Measurements from ENCODE around the gene NFIB. TPM values are rescaled to one million over a fixed set of nuclear protein-coding genes. Genes with fewer than 3 reads are reported as not detected.

The NFIB gene
- total and polyA plus RNA-seq, 2 donors (not counting 3 experiments of a cell fraction or from before 2014, with no cell fraction given), result 26.4 to 174 TPM

GRCh38 chr9:14272927-14273528, 40.9 kb downstream of the NFIB start:
- no peak for TF ChIP-seq JUN (IDR thresholded peaks at IDR 0.05; ENCODE audit: borderline replicate concordance, insufficient read depth, insufficient read length, low read depth)
- dilution Hi-C loops (cut with MboI; ENCODE audit: extremely low pct_ligation_motif_present, low sequenced_read_pairs), result no loop called here
- peaks cover 2 to 5% of the 10 kb centered on the region in 2 experiments for H3K36me3 ChIP-seq (ENCODE audit: control insufficient read depth in 2 of 2, extremely low read depth in 1 of 2, insufficient read depth in 2 of 2, low read length in 2 of 2)
- peak overlapping the region; percentile 64 for H3K9ac ChIP-seq (replicated peaks; ENCODE audit: extremely low read depth, insufficient read depth, low read length)
- H3K4me1 ChIP-seq (ENCODE audit: control insufficient read depth, extremely low read depth, insufficient read depth, low read length), result peaks cover 79% of the 10 kb centered on the region
- no TSS peak for BruUV-seq (replicated peaks)
- H4K20me1 ChIP-seq (replicated peaks; ENCODE audit: control insufficient read depth, extremely low read depth, insufficient read depth, low read length), result no peaks in the 10 kb centered on the region
- H3K4me3 ChIP-seq (replicated peaks in 1 of 3; ENCODE audit: insufficient read depth in 1 of 3, low read depth in 1 of 3, low read length in 3 of 3), result peak overlapping the region in 2 of 3 experiments; percentile 4 to 37
- no peak for FAIRE-seq
- H3K79me2 ChIP-seq (ENCODE audit: control insufficient read depth, insufficient read depth, low read length), result peaks cover 90% of the 10 kb centered on the region
- H2AFZ ChIP-seq (ENCODE audit: low read depth, low read length), result no peak overlapping the region
- H3K27me3 ChIP-seq (ENCODE audit: control insufficient read depth in 2 of 2, insufficient read depth in 2 of 2, low read length in 2 of 2), result no peaks in the 10 kb centered on the region
- POLR2A ChIA-PET, result no interaction called here
- intact Hi-C loops (cut with micrococcal nuclease), result loop anchor here (1.0 to 5.0 kb wide), 5 partner anchors 41 to 176 kb away; partner anchors contain the start of gene NFIB
- H3K27ac ChIP-seq (ENCODE audit: insufficient read depth, low read depth, low read length), result peak overlapping the region; percentile 82
- no peaks in the 10 kb centered on the region for H3K9me1 ChIP-seq (replicated peaks; ENCODE audit: control insufficient read depth, extremely low read depth, insufficient read depth, low read length)
- CTCF ChIA-PET, result interaction anchor here (0.8 to 1.9 kb wide), 6 partner anchors 11 to 81 kb away, joined by 3 to 5 read pairs (median 4); no protein-coding TSS in a partner anchor
- DNase-seq (ENCODE audit: low read depth, low spot score), result peak; percentile 52
- peak overlapping the region; percentile 59 for H3K4me2 ChIP-seq (ENCODE audit: insufficient read depth, low read length)
- no peaks in the 10 kb centered on the region for H3K9me3 ChIP-seq (replicated peaks; ENCODE audit: control insufficient read depth, insufficient read depth, low read length)

GRCh38 chr9:14271093-14271673, 42.8 kb downstream of the NFIB start:
- Histone ChIP-seq H3K79me2 (ENCODE audit: control insufficient read depth, insufficient read depth, low read length) (peaks cover 86% of the 10 kb centered on the region), H3K36me3 (ENCODE audit: control insufficient read depth in 2 of 2, extremely low read depth in 1 of 2, insufficient read depth in 2 of 2, low read length in 2 of 2) (peaks cover 0 to 5% of the 10 kb centered on the region in 2 experiments), H3K27ac (ENCODE audit: insufficient read depth, low read depth, low read length) (peak overlapping the region; percentile 46), H3K9ac (replicated peaks; ENCODE audit: extremely low read depth, insufficient read depth, low read length) (peak overlapping the region; percentile 5), H2AFZ (ENCODE audit: low read depth, low read length) (no peak overlapping the region), H3K9me3 (replicated peaks; ENCODE audit: control insufficient read depth, insufficient read depth, low read length) (no peaks in the 10 kb centered on the region), H3K4me1 (ENCODE audit: control insufficient read depth, extremely low read depth, insufficient read depth, low read length) (peaks cover 64% of the 10 kb centered on the region), H3K4me3 (replicated peaks in 1 of 3; ENCODE audit: insufficient read depth in 1 of 3, low read depth in 1 of 3, low read length in 3 of 3) (peak overlapping the region in 1 of 3 experiments; percentile 33), H4K20me1 (replicated peaks; ENCODE audit: control insufficient read depth, extremely low read depth, insufficient read depth, low read length) (no peaks in the 10 kb centered on the region), H3K27me3 (ENCODE audit: control insufficient read depth in 2 of 2, insufficient read depth in 2 of 2, low read length in 2 of 2) (no peaks in the 10 kb centered on the region), H3K9me1 (replicated peaks; ENCODE audit: control insufficient read depth, extremely low read depth, insufficient read depth, low read length) (no peaks in the 10 kb centered on the region), H3K4me2 (ENCODE audit: insufficient read depth, low read length) (peak overlapping the region; percentile 59)
- intact Hi-C loops (cut with micrococcal nuclease) (loop anchor here (1.0 to 5.0 kb wide), 5 partner anchors 25 to 161 kb away; no protein-coding TSS in a partner anchor), dilution Hi-C loops (cut with MboI; ENCODE audit: extremely low pct_ligation_motif_present, low sequenced_read_pairs) (no loop called here)
- CTCF ChIA-PET, result interaction anchor here (0.6 to 3.2 kb wide), 11 partner anchors 11 to 843 kb away, joined by 3 to 11 read pairs (median 4); no protein-coding TSS in a partner anchor
- no TSS peak for BruUV-seq (replicated peaks)
- POLR2A ChIA-PET, result interaction anchor here (1.1 kb wide), 1 partner anchor 33 kb away, joined by 7 read pairs; no protein-coding TSS in a partner anchor
- FAIRE-seq (peak; percentile 60), DNase-seq (ENCODE audit: low read depth, low spot score) (peak; percentile 95)
- TF ChIP-seq POLR2AphosphoS5 (IDR thresholded peaks at IDR 0.05; ENCODE audit: insufficient read depth, low read depth, low read length) (peak; percentile 69), MAX (IDR thresholded peaks at IDR 0.05; ENCODE audit: insufficient read depth, insufficient read length) (no peak), POLR2A (IDR thresholded peaks at IDR 0.05; ENCODE audit: low read depth, low read length) (no peak), GATA2 (IDR thresholded peaks at IDR 0.05; ENCODE audit: insufficient read depth, insufficient read length, low read depth, low read length) (peak; percentile 82), FOS (IDR thresholded peaks at IDR 0.05; ENCODE audit: borderline replicate concordance, insufficient read depth, low read length) (peak; percentile 55), MYC (IDR thresholded peaks at IDR 0.05; ENCODE audit: low read depth, low read length) (no peak), CTCF (IDR thresholded peaks at IDR 0.05; ENCODE audit: extremely low read depth in 1 of 2, insufficient read depth in 1 of 2, low read depth in 1 of 2, low read length in 2 of 2) (no peak), EZH2 (IDR thresholded peaks at IDR 0.05; ENCODE audit: borderline replicate concordance, low read depth, low read length, severe bottlenecking) (no peak), JUN (IDR thresholded peaks at IDR 0.05; ENCODE audit: borderline replicate concordance, insufficient read depth, insufficient read length, low read depth) (peak; percentile 40)

All from endothelial cell of umbilical vein (primary cell).